Trophoblast cell (in vitro differentiated cells and primary cell): Measurements from ENCODE around the gene WDR6. TPM values are rescaled to one million over a fixed set of nuclear protein-coding genes. Genes with fewer than 3 reads are reported as not detected.
A peak's percentile ranks its signal among the peaks of the same experiment; 100 is the strongest.

Experiments used
- DNase-seq, 2 donors: peaks; one replicate each; pipeline ENCODE4 v3.0.0-alpha.2; 2016
- H2AFZ ChIP-seq: 2 replicates; pipeline ENCODE4 v1.6.1; 2013; ENCODE audit warnings: low read length, moderate library complexity, mild to moderate bottlenecking; ENCODE audit not compliant: insufficient read depth, poor library complexity
- H2AK5ac ChIP-seq: 2 replicates; pipeline ENCODE4 v1.6.1; 2013; ENCODE audit warnings: mild to moderate bottlenecking, low read length
- H2BK120ac ChIP-seq: 2 replicates; pipeline ENCODE4 v1.6.1; 2013; ENCODE audit warnings: low read length, mild to moderate bottlenecking, moderate library complexity; ENCODE audit not compliant: insufficient read depth, poor library complexity
- H2BK12ac ChIP-seq: 2 replicates; pipeline ENCODE4 v1.6.1; 2013; ENCODE audit warnings: mild to moderate bottlenecking, low read length, moderate library complexity
- H2BK5ac ChIP-seq: 2 replicates; pipeline ENCODE4 v1.6.1; 2013; ENCODE audit warnings: low read length, low read depth, moderate library complexity, mild to moderate bottlenecking; ENCODE audit not compliant: poor library complexity
- H3K14ac ChIP-seq: 2 replicates; pipeline ENCODE4 v1.6.1; 2013; ENCODE audit warnings: mild to moderate bottlenecking, low read length
- H3K18ac ChIP-seq: 2 replicates; pipeline ENCODE4 v1.6.1; 2013; ENCODE audit warnings: mild to moderate bottlenecking, low read length
- H3K23ac ChIP-seq: 2 replicates; pipeline ENCODE4 v1.6.1; 2013; ENCODE audit warnings: low read length
- H3K27ac ChIP-seq: 2 replicates; pipeline ENCODE4 v1.5.1; 2013; ENCODE audit warnings: low read depth, mild to moderate bottlenecking, inconsistent platforms, low read length, moderate library complexity
- H3K27me3 ChIP-seq: 2 replicates; pipeline ENCODE4 v1.6.1; 2013; ENCODE audit warnings: inconsistent platforms, mild to moderate bottlenecking, low read length, moderate library complexity; ENCODE audit not compliant: insufficient read depth
- H3K36me3 ChIP-seq, 2 experiments: 1 replicate in 1 of 2; 2 replicates in 1 of 2; pipeline ENCODE4 v1.6.1; 2013; ENCODE audit warnings: low read length in 2 of 2, mild to moderate bottlenecking in 2 of 2, moderate library complexity in 1 of 2; ENCODE audit not compliant: insufficient read depth in 2 of 2, control insufficient read depth in 1 of 2
- H3K4ac ChIP-seq: 2 replicates; pipeline ENCODE4 v1.6.1; 2013; ENCODE audit warnings: low read depth, mild to moderate bottlenecking, low read length, moderate library complexity
- H3K4me1 ChIP-seq, 2 experiments: 1 replicate in 1 of 2; 2 replicates in 1 of 2; pipeline ENCODE4 v1.6.1; 2013; ENCODE audit warnings: low read length in 2 of 2, mild to moderate bottlenecking in 2 of 2, moderate library complexity in 1 of 2; ENCODE audit not compliant: insufficient read depth in 2 of 2, control insufficient read depth in 1 of 2
- H3K4me2 ChIP-seq: 2 replicates; pipeline ENCODE4 v1.6.1; 2013; ENCODE audit warnings: inconsistent platforms, mild to moderate bottlenecking, low read length, moderate library complexity
- H3K4me3 ChIP-seq: 2 replicates; pipeline ENCODE4 v1.5.1; 2013; ENCODE audit warnings: mild to moderate bottlenecking, low read depth, low read length, inconsistent platforms
- H3K79me1 ChIP-seq: one replicate; pipeline ENCODE4 v1.6.1; 2013; ENCODE audit warnings: low read length
- H3K79me2 ChIP-seq: 2 replicates; pipeline ENCODE4 v1.6.1; 2013; ENCODE audit warnings: low read length, mild to moderate bottlenecking; ENCODE audit not compliant: control insufficient read depth, insufficient read depth, poor library complexity
- H3K9ac ChIP-seq: 2 replicates; pipeline ENCODE4 v1.6.1; 2013; ENCODE audit warnings: mild to moderate bottlenecking, low read length
- H3K9me3 ChIP-seq: 2 replicates; pipeline ENCODE4 v1.6.1; 2013; ENCODE audit warnings: low read depth, mild to moderate bottlenecking, control low read depth, inconsistent platforms, low read length; ENCODE audit not compliant: insufficient read depth
- H4K12ac ChIP-seq: 2 replicates; pipeline ENCODE4 v1.6.1; 2013; ENCODE audit warnings: low read depth, mild to moderate bottlenecking, low read length, moderate library complexity
- H4K8ac ChIP-seq: 2 replicates; pipeline ENCODE4 v1.6.1; 2013; ENCODE audit warnings: low read depth, mild to moderate bottlenecking, low read length, moderate library complexity
- H4K91ac ChIP-seq: one replicate; pipeline ENCODE4 v1.6.1; 2013; ENCODE audit warnings: low read depth, mild to moderate bottlenecking, low read length, moderate library complexity
- WGBS: extraction: QIAGEN DNeasy Blood & Tissue Kit; methylation state at CpG from one replicate; pipeline ENCODE4 v1.1.7; 2013; ENCODE audit warnings: missing lambda C conversion rate; ENCODE audit not compliant: insufficient read length, insufficient coverage; ENCODE audit errors: extremely low coverage; 5-methylcytosine and 5-hydroxymethylcytosine counted together
- polyA plus RNA-seq: library from polyadenylated mRNA; stranded (reverse); fragments of 200-250 nt; gene quantifications from 2 replicates; pipeline ENCODE4 v1.2.3, GENCODE V29; 2013

Gene WDR6, protein sequence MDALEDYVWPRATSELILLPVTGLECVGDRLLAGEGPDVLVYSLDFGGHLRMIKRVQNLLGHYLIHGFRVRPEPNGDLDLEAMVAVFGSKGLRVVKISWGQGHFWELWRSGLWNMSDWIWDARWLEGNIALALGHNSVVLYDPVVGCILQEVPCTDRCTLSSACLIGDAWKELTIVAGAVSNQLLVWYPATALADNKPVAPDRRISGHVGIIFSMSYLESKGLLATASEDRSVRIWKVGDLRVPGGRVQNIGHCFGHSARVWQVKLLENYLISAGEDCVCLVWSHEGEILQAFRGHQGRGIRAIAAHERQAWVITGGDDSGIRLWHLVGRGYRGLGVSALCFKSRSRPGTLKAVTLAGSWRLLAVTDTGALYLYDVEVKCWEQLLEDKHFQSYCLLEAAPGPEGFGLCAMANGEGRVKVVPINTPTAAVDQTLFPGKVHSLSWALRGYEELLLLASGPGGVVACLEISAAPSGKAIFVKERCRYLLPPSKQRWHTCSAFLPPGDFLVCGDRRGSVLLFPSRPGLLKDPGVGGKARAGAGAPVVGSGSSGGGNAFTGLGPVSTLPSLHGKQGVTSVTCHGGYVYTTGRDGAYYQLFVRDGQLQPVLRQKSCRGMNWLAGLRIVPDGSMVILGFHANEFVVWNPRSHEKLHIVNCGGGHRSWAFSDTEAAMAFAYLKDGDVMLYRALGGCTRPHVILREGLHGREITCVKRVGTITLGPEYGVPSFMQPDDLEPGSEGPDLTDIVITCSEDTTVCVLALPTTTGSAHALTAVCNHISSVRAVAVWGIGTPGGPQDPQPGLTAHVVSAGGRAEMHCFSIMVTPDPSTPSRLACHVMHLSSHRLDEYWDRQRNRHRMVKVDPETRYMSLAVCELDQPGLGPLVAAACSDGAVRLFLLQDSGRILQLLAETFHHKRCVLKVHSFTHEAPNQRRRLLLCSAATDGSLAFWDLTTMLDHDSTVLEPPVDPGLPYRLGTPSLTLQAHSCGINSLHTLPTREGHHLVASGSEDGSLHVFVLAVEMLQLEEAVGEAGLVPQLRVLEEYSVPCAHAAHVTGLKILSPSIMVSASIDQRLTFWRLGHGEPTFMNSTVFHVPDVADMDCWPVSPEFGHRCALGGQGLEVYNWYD
- 72.0 and 72.8 TPM in 2 replicates for polyA plus RNA-seq

- H3K9me3 ChIP-seq: no peaks in the 10 kb centered on the region
- peak within 1 kb of the TSS; percentile 90 for H4K12ac ChIP-seq
- peak within 1 kb of the TSS; percentile 99 for H3K18ac ChIP-seq
- peak within 1 kb of the TSS; percentile 89 for H2AK5ac ChIP-seq
- no peak within 1 kb of the TSS for H2BK12ac ChIP-seq
- peak within 1 kb of the TSS; percentile 90 for H3K4me3 ChIP-seq
- no peak within 1 kb of the TSS for H3K23ac ChIP-seq
- peaks cover 10% of the 10 kb centered on the region for H3K79me1 ChIP-seq
- H3K79me2 ChIP-seq: peaks cover 14% of the 10 kb centered on the region
- peak within 1 kb of the TSS; percentile 95 for H3K4ac ChIP-seq
- peak within 1 kb of the TSS; percentile 80 for H2BK5ac ChIP-seq
- H3K36me3 ChIP-seq: peaks cover 11% of the 10 kb centered on the region in 2 experiments
- H2AFZ ChIP-seq: peak within 1 kb of the TSS; percentile 80
- H3K9ac ChIP-seq: peak within 1 kb of the TSS; percentile 96
- DNase-seq: peak; percentile 98 to 99
- peak within 1 kb of the TSS; percentile 93 for H3K14ac ChIP-seq
- peak within 1 kb of the TSS; percentile 77 for H3K4me2 ChIP-seq
- H3K27ac ChIP-seq: peak within 1 kb of the TSS; percentile 80
- H4K8ac ChIP-seq: peak within 1 kb of the TSS; percentile 95
- no CpG with 5 or more reads among the region's 65 CpGs for WGBS
- H2BK120ac ChIP-seq: peak within 1 kb of the TSS; percentile 62
- H4K91ac ChIP-seq: peak within 1 kb of the TSS; percentile 98
- peaks cover 13% of the 10 kb centered on the region in 2 experiments for H3K4me1 ChIP-seq
- H3K27me3 ChIP-seq: no peaks in the 10 kb centered on the region
Measured at GRCh38 chr3:49007068-49007770, at the start of gene WDR6. Gene WDR6, plus strand, starts transcription at chr3:49007391. Its CDS starts 41 bp downstream, at chr3:49007432.

GRCh38 chr3:48960841-48961413 lies 46.3 kb upstream of the WDR6 start:
- DNase-seq: no peak
- H3K9me3 ChIP-seq: no peaks in the 10 kb centered on the region
- H4K8ac ChIP-seq: no peak overlapping the region
- no peak overlapping the region for H4K12ac ChIP-seq
- peaks cover 0 to 2% of the 10 kb centered on the region in 2 experiments for H3K4me1 ChIP-seq
- H3K27ac ChIP-seq: no peak overlapping the region
- H3K79me2 ChIP-seq: no peaks in the 10 kb centered on the region
- H3K79me1 ChIP-seq: no peaks in the 10 kb centered on the region
- H3K23ac ChIP-seq: no peak overlapping the region
- H3K4me3 ChIP-seq: no peak overlapping the region
- H2AK5ac ChIP-seq: no peak overlapping the region
- H3K27me3 ChIP-seq: no peaks in the 10 kb centered on the region
- no peak overlapping the region for H2BK12ac ChIP-seq
- H2BK120ac ChIP-seq: no peak overlapping the region
- H2AFZ ChIP-seq: no peak overlapping the region
- H4K91ac ChIP-seq: no peak overlapping the region
- H3K36me3 ChIP-seq: peaks cover 13 to 25% of the 10 kb centered on the region in 2 experiments
- WGBS: no CpG with 5 or more reads among the region's 4 CpGs
- no peak overlapping the region for H3K4ac ChIP-seq
- no peak overlapping the region for H3K18ac ChIP-seq
- H3K4me2 ChIP-seq: no peak overlapping the region
- no peak overlapping the region for H3K9ac ChIP-seq
- H2BK5ac ChIP-seq: no peak overlapping the region
- H3K14ac ChIP-seq: no peak overlapping the region

DNA sequence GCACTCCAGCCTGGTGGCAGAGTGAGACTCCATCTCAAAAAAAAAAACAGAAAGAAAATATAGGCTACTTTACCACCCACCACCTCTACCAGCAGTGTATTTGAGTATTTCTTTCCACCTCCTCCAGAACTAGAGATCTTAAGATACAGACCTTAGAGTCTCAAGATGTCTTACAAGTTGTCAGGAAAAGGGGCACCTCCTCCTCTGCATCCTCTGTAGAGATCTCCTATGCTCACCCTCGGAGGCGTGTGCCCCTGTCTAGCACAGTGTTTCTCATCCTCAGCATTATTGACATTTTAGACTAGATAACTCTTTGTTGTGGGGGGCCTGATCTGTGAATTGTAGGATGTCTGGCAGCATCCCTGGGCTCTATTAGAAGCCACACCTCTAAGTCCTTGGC lies 44.9 kb upstream of the WDR6 start:
- H2BK120ac ChIP-seq: no peak overlapping the region
- H4K8ac ChIP-seq: no peak overlapping the region
- no peaks in the 10 kb centered on the region for H3K27me3 ChIP-seq
- no peaks in the 10 kb centered on the region for H3K79me1 ChIP-seq
- H3K4ac ChIP-seq: no peak overlapping the region
- H2BK5ac ChIP-seq: no peak overlapping the region
- no peaks in the 10 kb centered on the region for H3K79me2 ChIP-seq
- H3K36me3 ChIP-seq: peaks cover 17 to 33% of the 10 kb centered on the region in 2 experiments
- H3K27ac ChIP-seq: no peak overlapping the region
- H2AK5ac ChIP-seq: no peak overlapping the region
- no peak overlapping the region for H3K9ac ChIP-seq
- no CpG with 5 or more reads among the region's 2 CpGs for WGBS
- no peak overlapping the region for H2AFZ ChIP-seq
- H4K91ac ChIP-seq: no peak overlapping the region
- no peak overlapping the region for H3K4me2 ChIP-seq
- H3K9me3 ChIP-seq: no peaks in the 10 kb centered on the region
- DNase-seq: no peak
- H2BK12ac ChIP-seq: no peak overlapping the region
- H3K14ac ChIP-seq: no peak overlapping the region
- H3K4me3 ChIP-seq: no peak overlapping the region
- H3K23ac ChIP-seq: no peak overlapping the region
- H3K18ac ChIP-seq: no peak overlapping the region
- no peak overlapping the region for H4K12ac ChIP-seq
- H3K4me1 ChIP-seq: peaks cover 0 to 2% of the 10 kb centered on the region in 2 experiments
